HL-60 (cell line): ENCODE data around the gene IL1RAPL1.

Source experiments
- DNase-seq, 2 experiments: peaks; one replicate each; pipeline ENCODE4 v3.0.0-alpha.2; 2010 to 2020; ENCODE audit warnings: low read depth in 1 of 2, low spot score in 1 of 2
- H3K27ac ChIP-seq: fragments of 250-450 bp; sonication (Bioruptor Pico); replicated peaks from 2 replicates; pipeline ENCODE4 v1.5.1; 2020; ENCODE audit warnings: mild to moderate bottlenecking, moderate library complexity
- H3K27me3 ChIP-seq: fragments of 250-450 bp; sonication (Bioruptor Pico); 2 replicates; pipeline ENCODE4 v1.5.1; 2021; ENCODE audit warnings: mild to moderate bottlenecking, moderate library complexity; ENCODE audit not compliant: insufficient read depth, poor library complexity, severe bottlenecking
- H3K4me3 ChIP-seq: replicated peaks from 2 replicates; pipeline ENCODE4 v1.5.1; 2011; ENCODE audit warnings: mild to moderate bottlenecking, control low read depth, low read length; ENCODE audit not compliant: insufficient read depth
- GABPA ChIP-seq: IDR thresholded peaks from 2 replicates; pipeline ENCODE4 v1.6.1; 2012; ENCODE audit warnings: low read depth
- POLR2AphosphoS5 ChIP-seq: IDR thresholded peaks from 2 replicates; pipeline ENCODE4 v1.6.1; 2012; ENCODE audit warnings: low read depth
- SPI1 ChIP-seq: IDR thresholded peaks from 2 replicates; pipeline ENCODE4 v1.6.1; 2012; ENCODE audit warnings: low read depth, mild to moderate bottlenecking, borderline replicate concordance
- TF ChIP-seq, protein P1 (sequence below): IDR thresholded peaks from 2 replicates; pipeline ENCODE4 v1.6.1; 2012; ENCODE audit warnings: low read depth; ENCODE audit not compliant: insufficient replicate concordance
- TF ChIP-seq, protein P2 (sequence below): IDR thresholded peaks from one replicate; pipeline ENCODE4 v1.5.1; 2011; ENCODE audit warnings: low read length, control low read depth, inconsistent platforms; ENCODE audit not compliant: insufficient read depth

Gene IL1RAPL1

DNA sequence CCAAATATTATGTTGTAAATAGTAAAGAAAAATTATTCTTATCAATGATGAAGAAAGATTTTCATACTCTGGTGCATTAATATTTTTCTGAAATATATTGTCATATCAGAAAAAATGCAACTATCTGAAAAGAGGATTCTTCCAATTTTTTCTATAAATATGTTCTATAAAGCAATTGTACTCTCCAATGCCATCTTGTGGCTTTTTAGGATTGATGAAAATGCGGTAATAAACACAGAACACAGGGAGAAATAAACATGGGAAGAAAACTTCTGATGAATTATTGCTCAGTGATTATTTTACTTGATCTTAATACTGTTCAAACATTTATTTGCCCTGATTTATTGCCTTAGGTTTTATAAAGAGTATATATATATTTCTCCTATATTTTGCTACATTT, 215.4 kb downstream of the IL1RAPL1 start:
- TF ChIP-seq, protein P1, sequence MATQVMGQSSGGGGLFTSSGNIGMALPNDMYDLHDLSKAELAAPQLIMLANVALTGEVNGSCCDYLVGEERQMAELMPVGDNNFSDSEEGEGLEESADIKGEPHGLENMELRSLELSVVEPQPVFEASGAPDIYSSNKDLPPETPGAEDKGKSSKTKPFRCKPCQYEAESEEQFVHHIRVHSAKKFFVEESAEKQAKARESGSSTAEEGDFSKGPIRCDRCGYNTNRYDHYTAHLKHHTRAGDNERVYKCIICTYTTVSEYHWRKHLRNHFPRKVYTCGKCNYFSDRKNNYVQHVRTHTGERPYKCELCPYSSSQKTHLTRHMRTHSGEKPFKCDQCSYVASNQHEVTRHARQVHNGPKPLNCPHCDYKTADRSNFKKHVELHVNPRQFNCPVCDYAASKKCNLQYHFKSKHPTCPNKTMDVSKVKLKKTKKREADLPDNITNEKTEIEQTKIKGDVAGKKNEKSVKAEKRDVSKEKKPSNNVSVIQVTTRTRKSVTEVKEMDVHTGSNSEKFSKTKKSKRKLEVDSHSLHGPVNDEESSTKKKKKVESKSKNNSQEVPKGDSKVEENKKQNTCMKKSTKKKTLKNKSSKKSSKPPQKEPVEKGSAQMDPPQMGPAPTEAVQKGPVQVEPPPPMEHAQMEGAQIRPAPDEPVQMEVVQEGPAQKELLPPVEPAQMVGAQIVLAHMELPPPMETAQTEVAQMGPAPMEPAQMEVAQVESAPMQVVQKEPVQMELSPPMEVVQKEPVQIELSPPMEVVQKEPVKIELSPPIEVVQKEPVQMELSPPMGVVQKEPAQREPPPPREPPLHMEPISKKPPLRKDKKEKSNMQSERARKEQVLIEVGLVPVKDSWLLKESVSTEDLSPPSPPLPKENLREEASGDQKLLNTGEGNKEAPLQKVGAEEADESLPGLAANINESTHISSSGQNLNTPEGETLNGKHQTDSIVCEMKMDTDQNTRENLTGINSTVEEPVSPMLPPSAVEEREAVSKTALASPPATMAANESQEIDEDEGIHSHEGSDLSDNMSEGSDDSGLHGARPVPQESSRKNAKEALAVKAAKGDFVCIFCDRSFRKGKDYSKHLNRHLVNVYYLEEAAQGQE, result no peak
- TF ChIP-seq POLR2AphosphoS5, result no peak
- TF ChIP-seq SPI1, result no peak
- TF ChIP-seq, protein P2, sequence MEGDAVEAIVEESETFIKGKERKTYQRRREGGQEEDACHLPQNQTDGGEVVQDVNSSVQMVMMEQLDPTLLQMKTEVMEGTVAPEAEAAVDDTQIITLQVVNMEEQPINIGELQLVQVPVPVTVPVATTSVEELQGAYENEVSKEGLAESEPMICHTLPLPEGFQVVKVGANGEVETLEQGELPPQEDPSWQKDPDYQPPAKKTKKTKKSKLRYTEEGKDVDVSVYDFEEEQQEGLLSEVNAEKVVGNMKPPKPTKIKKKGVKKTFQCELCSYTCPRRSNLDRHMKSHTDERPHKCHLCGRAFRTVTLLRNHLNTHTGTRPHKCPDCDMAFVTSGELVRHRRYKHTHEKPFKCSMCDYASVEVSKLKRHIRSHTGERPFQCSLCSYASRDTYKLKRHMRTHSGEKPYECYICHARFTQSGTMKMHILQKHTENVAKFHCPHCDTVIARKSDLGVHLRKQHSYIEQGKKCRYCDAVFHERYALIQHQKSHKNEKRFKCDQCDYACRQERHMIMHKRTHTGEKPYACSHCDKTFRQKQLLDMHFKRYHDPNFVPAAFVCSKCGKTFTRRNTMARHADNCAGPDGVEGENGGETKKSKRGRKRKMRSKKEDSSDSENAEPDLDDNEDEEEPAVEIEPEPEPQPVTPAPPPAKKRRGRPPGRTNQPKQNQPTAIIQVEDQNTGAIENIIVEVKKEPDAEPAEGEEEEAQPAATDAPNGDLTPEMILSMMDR, result no peak
- TF ChIP-seq GABPA, result no peak
- Histone ChIP-seq H3K27me3 (no peaks in the 10 kb centered on the region), H3K4me3 (no peak overlapping the region), H3K27ac (no peak overlapping the region)
- DNase-seq, result no peak

DNA sequence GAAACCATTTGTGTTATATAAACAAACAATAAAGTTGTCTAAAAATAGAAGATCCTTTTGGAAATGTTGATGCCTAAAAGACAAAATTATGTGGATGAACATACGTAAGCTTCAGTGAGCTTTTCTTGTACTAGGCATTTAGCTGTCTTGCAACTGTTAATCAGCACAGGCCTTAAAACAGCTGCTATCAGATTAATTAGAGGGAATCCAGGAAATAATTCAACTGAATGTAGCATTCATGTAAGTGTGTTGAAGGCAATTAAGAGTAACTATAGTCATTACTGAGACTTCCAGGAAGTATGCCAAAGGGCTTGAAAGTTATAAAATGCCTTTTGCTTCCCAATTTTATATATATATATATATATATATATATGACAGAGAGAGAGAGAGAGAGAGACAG, 248.7 kb downstream of the IL1RAPL1 start:
- Histone ChIP-seq H3K27me3 (no peaks in the 10 kb centered on the region), H3K27ac (no peak overlapping the region), H3K4me3 (no peak overlapping the region)
- TF ChIP-seq POLR2AphosphoS5 (no peak), GABPA (no peak), SPI1 (no peak)
- TF ChIP-seq, protein P2, result no peak
- TF ChIP-seq, protein P1, result no peak
- DNase-seq, result no peak

DNA sequence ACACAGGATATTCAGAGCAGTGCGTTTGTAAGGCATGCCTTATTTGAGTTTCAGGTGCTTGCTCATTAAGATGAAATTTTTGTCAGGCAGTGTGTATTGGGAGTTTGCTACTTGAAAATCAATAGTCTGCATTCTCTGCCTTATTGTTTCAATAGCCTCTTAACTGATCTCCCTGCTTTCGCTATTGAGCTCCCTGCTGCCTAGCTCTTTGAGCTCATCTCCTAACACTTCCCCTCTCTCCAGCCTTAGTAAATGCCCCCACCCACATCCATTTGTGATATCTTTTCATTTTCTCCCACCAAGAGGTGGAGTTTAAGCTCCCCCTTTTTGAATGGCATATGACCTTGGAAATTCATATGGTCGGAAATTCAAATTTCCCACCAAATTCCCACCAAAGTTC, 256.6 kb downstream of the IL1RAPL1 start:
- TF ChIP-seq, protein P2, result no peak
- no peak for TF ChIP-seq SPI1
- no peak for TF ChIP-seq GABPA
- TF ChIP-seq, protein P1, result no peak
- DNase-seq, result no peak
- Histone ChIP-seq H3K27ac (no peak overlapping the region), H3K27me3 (no peaks in the 10 kb centered on the region), H3K4me3 (no peak overlapping the region)
